ENCODE data around the gene ST8SIA4. TPM values are rescaled to one million over a fixed set of nuclear protein-coding genes. Genes with fewer than 3 reads are reported as not detected.

Gene ST8SIA4, protein sequence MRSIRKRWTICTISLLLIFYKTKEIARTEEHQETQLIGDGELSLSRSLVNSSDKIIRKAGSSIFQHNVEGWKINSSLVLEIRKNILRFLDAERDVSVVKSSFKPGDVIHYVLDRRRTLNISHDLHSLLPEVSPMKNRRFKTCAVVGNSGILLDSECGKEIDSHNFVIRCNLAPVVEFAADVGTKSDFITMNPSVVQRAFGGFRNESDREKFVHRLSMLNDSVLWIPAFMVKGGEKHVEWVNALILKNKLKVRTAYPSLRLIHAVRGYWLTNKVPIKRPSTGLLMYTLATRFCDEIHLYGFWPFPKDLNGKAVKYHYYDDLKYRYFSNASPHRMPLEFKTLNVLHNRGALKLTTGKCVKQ
- total RNA-seq (10 to 100 TPM; 17.8 to 19.5 TPM), total RNA-seq (29.5 to 157 (median 62.6) reads per million in 172 experiments)
- polyA plus RNA-seq (2013, experiment 1 of 2): 16.2 TPM
- polyA plus RNA-seq (2013, experiment 2 of 2): 18.2 TPM

DNA sequence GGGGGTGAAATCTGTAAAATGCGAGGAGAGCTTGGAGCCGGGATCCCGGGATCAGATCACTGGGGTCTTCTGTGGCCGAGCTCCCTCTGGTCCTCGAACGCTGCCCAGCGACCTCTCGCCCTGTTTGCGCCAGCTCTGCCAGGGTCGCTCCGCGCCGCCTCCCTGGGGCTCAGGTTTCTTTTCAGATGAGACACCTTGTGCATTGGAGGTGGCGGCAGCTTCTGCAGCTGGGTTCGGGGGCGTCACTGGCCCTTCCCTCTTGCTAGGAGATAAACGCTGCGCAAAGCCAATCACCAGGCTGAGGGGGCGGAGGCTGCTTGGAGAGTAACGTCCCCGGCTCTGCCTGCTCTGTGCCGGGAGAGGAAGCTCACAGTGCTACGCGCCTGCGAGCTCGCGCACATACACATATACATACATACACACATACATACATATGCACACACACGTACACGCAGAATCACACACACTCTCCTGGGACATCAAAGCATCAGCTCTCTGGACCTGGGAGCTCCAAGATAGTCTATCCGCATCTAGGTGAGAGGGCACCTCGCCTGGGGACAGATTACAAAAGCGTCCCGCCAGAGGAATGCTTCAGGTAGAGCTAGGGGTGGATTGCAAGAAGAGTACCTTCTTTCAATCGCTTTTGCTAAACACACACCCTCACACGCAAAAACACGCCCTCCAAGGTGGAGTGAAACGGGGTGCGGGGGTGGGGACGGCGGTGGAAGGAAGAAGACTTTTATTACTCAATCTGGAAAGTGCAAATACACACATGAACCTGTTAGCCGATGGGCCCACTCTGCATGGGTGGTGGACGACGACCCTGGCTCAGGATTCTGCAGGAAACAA is at the start of gene ST8SIA4:
Gene ST8SIA4 (minus strand): TSS at position 244 of the 849 bp plus-strand sequence. CDS start 327 bp downstream, outside the sequence.
- intact Hi-C loops (cut with DNase I, micrococcal nuclease): loop anchor here (2.0 to 5.0 kb wide), 7 partner anchors 62 to 1976 kb away; partner anchors contain the start of genes FAM174A (in 2 of the 2) and CHD1 (in 1 of the 2)
- peaks cover 53% of the 10 kb centered on the region for H3K4me1 Mint-ChIP-seq (ENCODE audit: low read depth)
- Histone ChIP-seq H3K4me3 (ENCODE audit: low read length) (peak within 1 kb of the TSS; percentile 92), H3K9me3 (ENCODE audit: control insufficient read depth in 1 of 2, insufficient read depth in 1 of 2, low read length in 2 of 2) (no peaks in the 10 kb centered on the region), H3K4me1 (ENCODE audit: insufficient read depth, low read length) (peaks cover 28% of the 10 kb centered on the region), H3K36me3 (ENCODE audit: insufficient read depth, low read length) (no peaks in the 10 kb centered on the region), H3K27me3 (ENCODE audit: control insufficient read depth in 1 of 2, insufficient read depth in 2 of 2, low read length in 2 of 2) (no peaks in the 10 kb centered on the region), H3K27ac (ENCODE audit: low read depth in 1 of 2, low read length in 2 of 2) (peak within 1 kb of the TSS; percentile 83 to 96)
- POLR2A ChIA-PET: interaction anchor here (0.6 to 6.5 kb wide), 27 partner anchors 12 to 1985 kb away, joined by 3 to 181 read pairs (median 5); partner anchors contain the start of genes CHD1 and FAM174A
- TF ChIP-seq, protein P1, sequence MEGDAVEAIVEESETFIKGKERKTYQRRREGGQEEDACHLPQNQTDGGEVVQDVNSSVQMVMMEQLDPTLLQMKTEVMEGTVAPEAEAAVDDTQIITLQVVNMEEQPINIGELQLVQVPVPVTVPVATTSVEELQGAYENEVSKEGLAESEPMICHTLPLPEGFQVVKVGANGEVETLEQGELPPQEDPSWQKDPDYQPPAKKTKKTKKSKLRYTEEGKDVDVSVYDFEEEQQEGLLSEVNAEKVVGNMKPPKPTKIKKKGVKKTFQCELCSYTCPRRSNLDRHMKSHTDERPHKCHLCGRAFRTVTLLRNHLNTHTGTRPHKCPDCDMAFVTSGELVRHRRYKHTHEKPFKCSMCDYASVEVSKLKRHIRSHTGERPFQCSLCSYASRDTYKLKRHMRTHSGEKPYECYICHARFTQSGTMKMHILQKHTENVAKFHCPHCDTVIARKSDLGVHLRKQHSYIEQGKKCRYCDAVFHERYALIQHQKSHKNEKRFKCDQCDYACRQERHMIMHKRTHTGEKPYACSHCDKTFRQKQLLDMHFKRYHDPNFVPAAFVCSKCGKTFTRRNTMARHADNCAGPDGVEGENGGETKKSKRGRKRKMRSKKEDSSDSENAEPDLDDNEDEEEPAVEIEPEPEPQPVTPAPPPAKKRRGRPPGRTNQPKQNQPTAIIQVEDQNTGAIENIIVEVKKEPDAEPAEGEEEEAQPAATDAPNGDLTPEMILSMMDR (IDR thresholded peaks at IDR 0.05): no peak
- peak within 1 kb of the TSS; percentile 93 for H3K27ac Mint-ChIP-seq
- H3K27me3 Mint-ChIP-seq: no peaks in the 10 kb centered on the region
- peaks cover 40% of the 10 kb centered on the region for H3K36me3 Mint-ChIP-seq (ENCODE audit: low read depth)
- CTCF ChIA-PET: interaction anchor here (0.7 to 3.9 kb wide), 6 partner anchors 13 to 84 kb away, joined by 3 to 14 read pairs (median 3); no protein-coding TSS in a partner anchor
- ATAC-seq (ENCODE audit: poor library complexity): peak; percentile 73
- peak within 1 kb of the TSS; percentile 92 for H3K4me3 Mint-ChIP-seq
- H3K9me3 Mint-ChIP-seq: no peaks in the 10 kb centered on the region
- peak; percentile 80 to 96 (median 88) for DNase-seq

DNA sequence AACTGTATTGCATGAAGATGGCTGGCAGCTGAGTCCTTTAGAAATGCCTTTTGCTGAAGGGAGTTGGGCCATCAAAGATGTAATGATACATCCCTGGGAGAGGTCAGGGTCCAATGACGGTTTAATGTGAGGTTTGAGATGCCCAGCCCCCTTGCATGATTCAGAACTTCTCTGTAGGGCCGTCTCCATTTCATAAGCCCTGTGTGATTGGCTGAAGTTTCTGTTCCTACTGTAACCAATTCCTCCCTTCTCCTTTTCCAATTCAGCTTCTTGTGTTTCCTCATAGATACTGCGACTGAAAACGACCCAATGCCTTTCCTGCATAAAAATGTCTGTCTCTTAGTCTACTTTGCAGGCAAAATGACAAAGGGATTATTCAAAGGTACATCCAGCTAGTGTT is 47.9 kb upstream of the ST8SIA4 start:
- POLR2A ChIA-PET: no interaction called here

DNA sequence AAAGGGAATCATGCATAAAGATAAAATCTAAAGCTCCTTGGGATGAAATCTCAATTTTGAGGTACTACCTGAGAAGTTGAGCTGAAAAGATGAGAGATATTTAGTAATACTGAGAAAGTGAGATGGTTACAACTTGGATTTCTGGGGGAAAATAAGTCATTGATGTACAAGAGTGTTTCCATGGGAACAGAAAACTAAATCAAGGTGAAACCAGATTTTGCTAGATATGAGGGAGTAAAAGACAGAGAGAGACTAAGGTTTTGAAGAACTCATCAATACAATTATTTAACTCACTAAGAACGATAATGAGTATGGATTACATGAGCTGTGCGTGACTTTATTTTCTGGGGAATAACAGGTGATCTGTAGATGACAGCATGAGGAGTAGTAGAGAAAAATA is 10.2 kb upstream of the ST8SIA4 start:
- H3K27me3 Mint-ChIP-seq: no peaks in the 10 kb centered on the region
- ChIA-PET POLR2A (no interaction called here), CTCF (no interaction called here)
- no peaks in the 10 kb centered on the region for H3K4me1 Mint-ChIP-seq (ENCODE audit: low read depth)
- TF ChIP-seq, protein P1 (IDR thresholded peaks at IDR 0.05): no peak
- H3K27ac ChIP-seq (ENCODE audit: low read depth in 1 of 2, low read length in 2 of 2): no peak overlapping the region
- H3K4me3 ChIP-seq (ENCODE audit: low read length): no peak overlapping the region
- no peaks in the 10 kb centered on the region for H3K36me3 ChIP-seq (ENCODE audit: insufficient read depth, low read length)
- no peaks in the 10 kb centered on the region for H3K36me3 Mint-ChIP-seq (ENCODE audit: low read depth)
- no peaks in the 10 kb centered on the region for H3K9me3 ChIP-seq (ENCODE audit: control insufficient read depth in 1 of 2, insufficient read depth in 1 of 2, low read length in 2 of 2)
- ATAC-seq (ENCODE audit: poor library complexity) (no peak), DNase-seq (no peak)
- intact Hi-C loops (cut with DNase I, micrococcal nuclease): no loop called here
- H3K4me3 Mint-ChIP-seq: no peak overlapping the region
- H3K27me3 ChIP-seq (ENCODE audit: control insufficient read depth in 1 of 2, insufficient read depth in 2 of 2, low read length in 2 of 2): no peaks in the 10 kb centered on the region
- no peaks in the 10 kb centered on the region for H3K9me3 Mint-ChIP-seq
- H3K4me1 ChIP-seq (ENCODE audit: insufficient read depth, low read length): no peaks in the 10 kb centered on the region
- no peak overlapping the region for H3K27ac Mint-ChIP-seq

More for the DNA sequence above, 47.9 kb upstream of the ST8SIA4 start:
- TF ChIP-seq, protein P1 (IDR thresholded peaks at IDR 0.05): no peak
- H3K9me3 Mint-ChIP-seq: peaks cover 8% of the 10 kb centered on the region
- peaks cover 0 to 6% of the 10 kb centered on the region in 2 experiments for H3K9me3 ChIP-seq (ENCODE audit: control insufficient read depth in 1 of 2, insufficient read depth in 1 of 2, low read length in 2 of 2)
- peaks cover 11% of the 10 kb centered on the region for H3K36me3 Mint-ChIP-seq (ENCODE audit: low read depth)
- ATAC-seq (ENCODE audit: poor library complexity): no peak
- H3K4me3 ChIP-seq (ENCODE audit: low read length): no peak overlapping the region
- no peak overlapping the region for H3K27ac ChIP-seq (ENCODE audit: low read depth in 1 of 2, low read length in 2 of 2)
- no peaks in the 10 kb centered on the region for H3K27me3 ChIP-seq (ENCODE audit: control insufficient read depth in 1 of 2, insufficient read depth in 2 of 2, low read length in 2 of 2)
- no peaks in the 10 kb centered on the region for H3K27me3 Mint-ChIP-seq
- H3K36me3 ChIP-seq (ENCODE audit: insufficient read depth, low read length): no peaks in the 10 kb centered on the region
- intact Hi-C loops (cut with DNase I, micrococcal nuclease): no loop called here
- H3K4me1 ChIP-seq (ENCODE audit: insufficient read depth, low read length): no peaks in the 10 kb centered on the region
- H3K27ac Mint-ChIP-seq: no peak overlapping the region
- CTCF ChIA-PET: no interaction called here
- no peaks in the 10 kb centered on the region for H3K4me1 Mint-ChIP-seq (ENCODE audit: low read depth)
- no peak overlapping the region for H3K4me3 Mint-ChIP-seq
- peak in 1 of 14 experiments; percentile 2 for DNase-seq

Measured in CD4-positive, alpha-beta T cell (primary cell).